SK-N-SH (cell line): Measurements from ENCODE around the gene SVIL. TPM values are rescaled to one million over a fixed set of nuclear protein-coding genes. Genes with fewer than 3 reads are reported as not detected.
A peak's percentile ranks its signal among the peaks of the same experiment; 100 is the strongest.

Source experiments
- CTCF ChIA-PET: fragments of 300-600, 350-600 bp; formaldehyde crosslinking; extraction: SDS; loops from one replicate; lab custom pipeline; 2021; lab: Yijun Ruan, JAX
- POLR2A ChIA-PET: fragments of 350-600 bp; sonication (Branson Sonifier 250); formaldehyde crosslinking; extraction: SDS; loops from one replicate; lab custom pipeline; 2020; ENCODE audit warnings: antibody characterized with exemption, inconsistent platforms; lab: Yijun Ruan, JAX
- DNase-seq: peaks from one replicate; pipeline ENCODE4 v3.0.0; 2012
- H2AFZ ChIP-seq: fragments of 200-600 bp; sonication (generic); 2 replicates; pipeline ENCODE4 v1.8.1; 2016; ENCODE audit warnings: antibody characterized with exemption, mild to moderate bottlenecking, low read depth
- H3F3A ChIP-seq: fragments of 200-600 bp; sonication (generic); replicated peaks from 2 replicates; pipeline ENCODE3; 2016; ENCODE audit warnings: antibody characterized with exemption, mild to moderate bottlenecking; ENCODE audit not compliant: insufficient read depth
- H3K27ac ChIP-seq, 2 experiments: fragments of 200-500 bp in 1 of 2; fragments of 200-600 bp in 1 of 2; sonication (Bioruptor generic) in 1 of 2; sonication (generic), shearing (Covaris generic) in 1 of 2; 2 replicates each; pipeline versions ENCODE4 v1.5.1 to v1.6.1; 2014 to 2016; ENCODE audit warnings: low read depth in 2 of 2, inconsistent platforms in 1 of 2, low read length in 1 of 2, mild to moderate bottlenecking in 1 of 2, mixed read lengths in 1 of 2
- H3K27me3 ChIP-seq: fragments of 200-600 bp; sonication (generic), shearing (Covaris generic); 2 replicates; pipeline ENCODE4 v1.6.1; 2016; ENCODE audit warnings: mixed run types; ENCODE audit not compliant: insufficient read depth
- H3K36me3 ChIP-seq, 2 experiments: fragments of 200-500 bp in 1 of 2; fragments of 200-600 bp in 1 of 2; sonication (Bioruptor generic) in 1 of 2; sonication (generic) in 1 of 2; replicated peaks in 1 of 2; 2 replicates each; pipeline versions ENCODE3 to v1.5.1; 2014 to 2016; ENCODE audit warnings: low read length in 1 of 2, mild to moderate bottlenecking in 1 of 2; ENCODE audit not compliant: insufficient read depth in 2 of 2, control insufficient read depth in 1 of 2
- H3K4me1 ChIP-seq, 2 experiments: fragments of 200-500 bp in 1 of 2; fragments of 200-600 bp in 1 of 2; sonication (Bioruptor generic) in 1 of 2; sonication (generic), shearing (Covaris generic) in 1 of 2; 2 replicates each; pipeline versions ENCODE4 v1.5.1 to v1.6.1; 2014 to 2016; ENCODE audit warnings: low read depth in 1 of 2, low read length in 1 of 2, mixed run types in 1 of 2; ENCODE audit not compliant: insufficient read depth in 2 of 2, control insufficient read depth in 1 of 2
- H3K4me2 ChIP-seq: fragments of 200-600 bp; sonication (generic), shearing (Covaris generic); 2 replicates; pipeline ENCODE4 v1.6.1; 2017; ENCODE audit warnings: mixed run types
- H3K4me3 ChIP-seq, 2 experiments: fragments of 200-500 bp in 1 of 2; fragments of 200-600 bp in 1 of 2; sonication (Bioruptor generic) in 1 of 2; sonication (generic), shearing (Covaris generic) in 1 of 2; 2 replicates each; pipeline versions ENCODE4 v1.5.1 to v1.8.1; 2014 to 2016; ENCODE audit warnings: low read depth in 2 of 2, inconsistent platforms in 1 of 2, low read length in 1 of 2, mild to moderate bottlenecking in 1 of 2, mixed read lengths in 1 of 2, moderate library complexity in 1 of 2
- H3K79me2 ChIP-seq: fragments of 200-600 bp; sonication (generic); 2 replicates; pipeline ENCODE4 v1.8.1; 2017; ENCODE audit warnings: mild to moderate bottlenecking; ENCODE audit not compliant: insufficient read depth
- H3K9ac ChIP-seq: fragments of 200-600 bp; sonication (generic); 2 replicates; pipeline ENCODE4 v1.6.1; 2017; ENCODE audit warnings: mixed run types
- H3K9me2 ChIP-seq: fragments of 200-600 bp; sonication (generic); 2 replicates; pipeline ENCODE4 v1.6.1; 2017; ENCODE audit warnings: mixed run types
- H3K9me3 ChIP-seq: fragments of 200-600 bp; sonication (generic); 2 replicates; pipeline ENCODE4 v1.6.1; 2017; ENCODE audit warnings: mixed run types, mild to moderate bottlenecking, moderate library complexity
- H4K20me1 ChIP-seq: fragments of 200-600 bp; sonication (generic); 2 replicates; pipeline ENCODE4 v1.6.1; 2017; ENCODE audit warnings: mild to moderate bottlenecking, mixed run types; ENCODE audit not compliant: insufficient read depth
- ELF1 ChIP-seq: IDR thresholded peaks from 2 replicates; pipeline ENCODE4 v1.4.0; 2012
- FOSL2 ChIP-seq: IDR thresholded peaks from 2 replicates; pipeline ENCODE4 v1.4.0; 2012; ENCODE audit warnings: low read depth, mild to moderate bottlenecking, moderate library complexity, borderline replicate concordance
- GATA2 ChIP-seq: sonication (generic); formaldehyde crosslinking; IDR thresholded peaks from 2 replicates; pipeline ENCODE4 v1.5.0; 2020; ENCODE audit warnings: mild to moderate bottlenecking, missing genetic modification reagents
- JUND ChIP-seq: IDR thresholded peaks from 2 replicates; pipeline ENCODE4 v1.4.0; 2012
- MEF2A ChIP-seq: IDR thresholded peaks from 2 replicates; pipeline ENCODE4 v1.4.0; 2012; ENCODE audit warnings: low read depth, borderline replicate concordance
- PBX3 ChIP-seq: IDR thresholded peaks from 2 replicates; pipeline ENCODE4; 2012
- POLR2AphosphoS5 ChIP-seq: IDR thresholded peaks from 2 replicates; pipeline ENCODE4 v1.6.1; 2012; ENCODE audit warnings: low read depth, low read length
- RCOR1 ChIP-seq: fragments of 150-350 bp; IDR thresholded peaks from 2 replicates; pipeline ENCODE4 v1.6.1; 2017; ENCODE audit warnings: antibody characterized with exemption, low read length
- RFX5 ChIP-seq: IDR thresholded peaks from 2 replicates; pipeline ENCODE4 v1.6.1; 2012; ENCODE audit warnings: mild to moderate bottlenecking, improper control_type of control experiment, low read length
- RXRA ChIP-seq: IDR thresholded peaks from 2 replicates; pipeline ENCODE4 v1.4.0; 2012; ENCODE audit warnings: low read depth, mild to moderate bottlenecking, borderline replicate concordance
- SIN3A ChIP-seq: IDR thresholded peaks from 2 replicates; pipeline ENCODE4 v1.6.1; 2012; ENCODE audit warnings: low read depth, mild to moderate bottlenecking, low read length, moderate library complexity, borderline replicate concordance
- SMC3 ChIP-seq: IDR thresholded peaks from 2 replicates; pipeline ENCODE4 v1.6.1; 2012; ENCODE audit warnings: low read depth, low read length, improper control_type of control experiment
- TAF1 ChIP-seq: IDR thresholded peaks from 2 replicates; pipeline ENCODE4 v1.6.1; 2012; ENCODE audit warnings: low read depth, mild to moderate bottlenecking, low read length, moderate library complexity, borderline replicate concordance
- TCF12 ChIP-seq: IDR thresholded peaks from 2 replicates; pipeline ENCODE4 v1.4.0; 2012
- TEAD4 ChIP-seq: IDR thresholded peaks from 2 replicates; pipeline ENCODE4 v1.4.0; 2012; ENCODE audit warnings: mild to moderate bottlenecking, borderline replicate concordance; ENCODE audit not compliant: insufficient read depth
- USF1 ChIP-seq: IDR thresholded peaks from 2 replicates; pipeline ENCODE4 v1.4.0; 2012; ENCODE audit warnings: low read depth, borderline replicate concordance
- YY1 ChIP-seq: IDR thresholded peaks from 2 replicates; pipeline ENCODE4 v1.4.0; 2012; ENCODE audit warnings: low read depth, mild to moderate bottlenecking
- ZBTB33 ChIP-seq: IDR thresholded peaks from 2 replicates; pipeline ENCODE4 v1.4.0; 2012; ENCODE audit warnings: low read depth, borderline replicate concordance
- WGBS: methylation state at CpG from one replicate; pipeline ENCODE4 v1.1.6; 2017; ENCODE audit warnings: low lambda C conversion rate; 5-methylcytosine and 5-hydroxymethylcytosine counted together
- polyA plus RNA-seq, 3 experiments: library from polyadenylated mRNA; depleted of rRNA; stranded (reverse); fragments of >200 nt; gene quantifications; 2 replicates each; pipeline ENCODE4 v1.2.3, GENCODE V29; 2012
- TF ChIP-seq, protein P1 (sequence below): fragments of 200-600 bp; sonication (generic); IDR thresholded peaks from 2 replicates; pipeline ENCODE4 v1.6.1; 2017; ENCODE audit warnings: antibody characterized with exemption, mild to moderate bottlenecking, moderate library complexity

SVIL gene
- polyA plus RNA-seq, 1 of the 3 experiments (the other 2 are of a cell fraction), result 48.7 TPM

DNA sequence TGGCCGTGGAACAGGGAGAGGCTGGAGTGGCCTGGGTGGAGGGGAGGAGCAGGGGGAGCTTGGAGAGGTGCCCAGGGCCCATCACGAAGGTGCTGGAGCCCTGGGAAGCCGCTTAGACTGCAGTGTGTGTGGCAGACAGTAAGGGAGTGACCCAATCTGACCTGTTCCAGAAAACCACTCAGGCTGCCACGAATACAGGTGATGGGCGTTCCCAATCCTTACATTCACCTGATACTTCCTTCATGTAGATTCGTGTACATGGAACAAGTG is 161.7 kb downstream of the SVIL start (continued):
- no peak for TF ChIP-seq MEF2A
- no peak for TF ChIP-seq GATA2 (CRISPR knock-in tag)
- no peak for TF ChIP-seq RCOR1
- no peak for TF ChIP-seq ELF1
- TF ChIP-seq POLR2AphosphoS5, result no peak; the same call in 1 of the 2 replicates
- TF ChIP-seq PBX3, result no peak
- no peak for TF ChIP-seq TAF1
- TF ChIP-seq, protein P1, sequence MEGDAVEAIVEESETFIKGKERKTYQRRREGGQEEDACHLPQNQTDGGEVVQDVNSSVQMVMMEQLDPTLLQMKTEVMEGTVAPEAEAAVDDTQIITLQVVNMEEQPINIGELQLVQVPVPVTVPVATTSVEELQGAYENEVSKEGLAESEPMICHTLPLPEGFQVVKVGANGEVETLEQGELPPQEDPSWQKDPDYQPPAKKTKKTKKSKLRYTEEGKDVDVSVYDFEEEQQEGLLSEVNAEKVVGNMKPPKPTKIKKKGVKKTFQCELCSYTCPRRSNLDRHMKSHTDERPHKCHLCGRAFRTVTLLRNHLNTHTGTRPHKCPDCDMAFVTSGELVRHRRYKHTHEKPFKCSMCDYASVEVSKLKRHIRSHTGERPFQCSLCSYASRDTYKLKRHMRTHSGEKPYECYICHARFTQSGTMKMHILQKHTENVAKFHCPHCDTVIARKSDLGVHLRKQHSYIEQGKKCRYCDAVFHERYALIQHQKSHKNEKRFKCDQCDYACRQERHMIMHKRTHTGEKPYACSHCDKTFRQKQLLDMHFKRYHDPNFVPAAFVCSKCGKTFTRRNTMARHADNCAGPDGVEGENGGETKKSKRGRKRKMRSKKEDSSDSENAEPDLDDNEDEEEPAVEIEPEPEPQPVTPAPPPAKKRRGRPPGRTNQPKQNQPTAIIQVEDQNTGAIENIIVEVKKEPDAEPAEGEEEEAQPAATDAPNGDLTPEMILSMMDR, result no peak
- TF ChIP-seq FOSL2, result no peak
- TF ChIP-seq USF1, result no peak

DNA sequence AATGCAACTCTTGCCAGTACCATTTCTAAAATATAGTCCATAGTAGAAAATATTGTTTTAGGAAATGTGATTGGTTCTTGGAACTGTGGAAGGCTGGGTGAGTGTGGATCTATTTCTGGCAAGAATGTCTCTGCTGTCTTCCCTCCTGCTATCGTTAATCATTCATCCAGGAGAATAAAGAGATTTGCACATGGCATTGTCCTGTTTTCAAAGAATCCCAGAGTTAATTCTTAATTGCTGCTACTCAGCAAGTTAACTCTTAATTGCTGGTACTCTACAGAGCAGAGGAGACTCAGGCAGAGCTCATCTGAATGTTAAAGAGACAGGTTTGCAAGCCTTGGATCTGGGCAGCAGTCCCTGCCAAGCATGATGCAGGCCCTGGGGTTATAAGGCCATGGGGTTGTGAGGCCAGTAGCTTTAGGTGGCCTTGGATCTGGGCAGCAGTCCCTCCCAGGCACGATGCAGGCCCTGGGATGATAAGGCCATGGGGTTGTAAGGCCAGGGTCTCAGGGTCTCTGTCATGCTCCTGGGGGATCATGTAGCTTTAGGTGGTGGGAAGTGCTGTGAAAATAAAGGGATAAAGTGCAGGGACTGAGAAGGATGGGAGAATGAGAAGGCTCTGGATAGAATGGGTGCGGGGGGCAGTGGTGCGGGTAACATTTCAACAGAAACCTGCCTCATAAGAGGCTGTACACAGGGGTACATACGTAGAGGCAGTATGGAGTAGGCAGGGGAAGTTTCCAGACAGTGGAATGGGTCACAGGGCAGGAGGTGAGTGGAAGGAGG is 162.3 kb downstream of the SVIL start:
- WGBS, result 91% methylated on average over 5 of the region's 5 CpGs
- ChIA-PET POLR2A (no interaction called here), CTCF (interaction anchor here (1.3 to 1.6 kb wide), 3 partner anchors 26 to 808 kb away, joined by 3 read pairs; no protein-coding TSS in a partner anchor)
- no peak overlapping the region for H2AFZ ChIP-seq
- H3K36me3 ChIP-seq, result peaks cover 79 to 81% of the 10 kb centered on the region in 2 experiments
- H3K27me3 ChIP-seq, result no peaks in the 10 kb centered on the region
- H3K4me1 ChIP-seq, result peaks cover 7 to 18% of the 10 kb centered on the region in 2 experiments; a peak in 3 of 4 replicates
- H3K9me2 ChIP-seq, result no peaks in the 10 kb centered on the region
- DNase-seq, result no peak
- peaks cover 60% of the 10 kb centered on the region for H4K20me1 ChIP-seq
- peaks cover 24% of the 10 kb centered on the region for H3F3A ChIP-seq
- H3K79me2 ChIP-seq, result 0 out of 2 replicates have a peak, but pooled peaks cover 4% of the 10 kb centered on the region
- peak overlapping the region in 1 of 2 experiments; percentile 67; a peak in 1 of 4 replicates for H3K27ac ChIP-seq
- no peak overlapping the region for H3K9ac ChIP-seq
- no peak overlapping the region for H3K4me2 ChIP-seq
- no peaks in the 10 kb centered on the region for H3K9me3 ChIP-seq
- TF ChIP-seq SIN3A, result no peak
- no peak overlapping the region for H3K4me3 ChIP-seq

DNA sequence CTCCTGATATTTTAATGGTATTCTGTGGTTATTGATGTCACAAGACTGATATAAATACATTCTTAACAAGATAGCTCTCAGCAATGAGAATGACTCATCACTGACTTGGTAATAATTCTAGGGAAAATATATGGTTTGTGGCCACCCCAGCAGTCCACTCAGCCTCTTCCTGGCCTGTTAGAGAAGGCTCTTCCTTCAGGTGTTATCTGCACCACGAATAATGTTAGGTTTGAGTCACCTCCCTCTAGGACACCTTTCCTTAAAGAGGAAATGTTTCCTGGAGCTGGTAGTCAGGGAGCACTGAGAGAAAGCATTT is 163.3 kb downstream of the SVIL start:
- no peak overlapping the region for H2AFZ ChIP-seq
- no peak overlapping the region for H3K4me3 ChIP-seq
- peak overlapping the region in 1 of 2 experiments; percentile 67; a peak in 2 of 4 replicates for H3K27ac ChIP-seq
- CTCF ChIA-PET, result interaction anchor here (0.8 to 3.3 kb wide), 8 partner anchors 10 to 84 kb away, joined by 3 to 15 read pairs (median 3); no protein-coding TSS in a partner anchor
- H3K27me3 ChIP-seq, result no peaks in the 10 kb centered on the region
- POLR2A ChIA-PET, result no interaction called here
- H3K36me3 ChIP-seq, result peaks cover 84 to 85% of the 10 kb centered on the region in 2 experiments
- peak overlapping the region; percentile 36; the same call in 1 of the 2 replicates for H3K4me2 ChIP-seq
- no peak overlapping the region for H3K9ac ChIP-seq
- peaks cover 30% of the 10 kb centered on the region for H3F3A ChIP-seq
- no peaks in the 10 kb centered on the region for H3K9me3 ChIP-seq
- H3K9me2 ChIP-seq, result no peaks in the 10 kb centered on the region
- H3K4me1 ChIP-seq, result peaks cover 3 to 18% of the 10 kb centered on the region in 2 experiments; a peak in 3 of 4 replicates
- no peak for DNase-seq
- 0 out of 2 replicates have a peak, but pooled peaks cover 4% of the 10 kb centered on the region for H3K79me2 ChIP-seq
- WGBS, result 0% methylated on average over 1 of the region's 1 CpG
- H4K20me1 ChIP-seq, result peaks cover 63% of the 10 kb centered on the region
- no peak; the same call in 1 of the 2 replicates for TF ChIP-seq POLR2AphosphoS5
- no peak for TF ChIP-seq SMC3
- TF ChIP-seq TCF12, result peak; percentile 70
- peak; percentile 92 for TF ChIP-seq PBX3
- no peak for TF ChIP-seq ZBTB33
- no peak for TF ChIP-seq YY1
- TF ChIP-seq RXRA, result no peak
- TF ChIP-seq RFX5, result no peak
- peak; percentile 78 for TF ChIP-seq FOSL2
- no peak for TF ChIP-seq SIN3A
- TF ChIP-seq TEAD4, result peak; percentile 42; the same call in 1 of the 2 replicates
- peak; percentile 88 for TF ChIP-seq JUND
